ENCODE results near the gene TACSTD2.

Gene TACSTD2

DNA sequence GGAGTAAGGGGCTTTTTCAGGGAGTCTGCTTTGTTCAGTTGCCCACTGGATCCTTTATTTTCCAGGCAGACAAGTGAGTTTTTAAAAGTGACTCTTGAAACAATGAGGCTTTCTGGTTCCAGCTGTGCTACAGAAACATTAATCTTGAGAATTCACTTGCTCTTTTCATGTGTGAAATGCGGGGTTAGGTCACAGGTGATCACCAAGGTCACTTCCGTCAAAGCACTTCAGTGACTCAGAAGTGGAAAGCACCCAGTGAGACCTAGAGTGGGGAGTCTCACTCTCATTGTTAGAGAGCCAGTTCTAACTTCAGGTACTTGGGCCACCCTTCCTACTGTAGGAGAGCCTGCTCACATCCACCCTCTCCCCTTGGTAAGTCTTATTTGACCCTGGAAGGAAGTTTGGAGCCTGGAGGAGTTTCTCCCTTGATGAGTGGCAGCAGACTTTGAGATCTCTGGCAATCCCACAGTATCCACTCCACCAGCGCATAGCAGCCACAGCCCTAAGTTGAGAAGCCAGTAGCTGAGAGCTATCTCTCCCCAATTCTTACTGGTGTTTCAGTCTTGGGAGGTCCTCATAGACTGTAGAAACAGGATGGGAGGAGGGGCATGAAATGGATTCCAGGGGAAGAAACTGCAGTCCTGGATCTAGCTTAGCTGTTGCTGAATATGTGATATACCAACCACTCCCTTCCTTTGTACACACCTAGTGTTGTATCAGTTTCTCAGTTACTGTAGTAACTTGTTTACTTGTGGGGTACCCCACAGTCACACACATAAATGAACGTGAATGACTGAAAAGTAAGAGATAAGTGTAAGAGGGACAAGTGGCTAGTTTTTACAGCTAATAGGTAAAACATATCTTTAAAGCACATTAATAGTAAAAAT lies 3.1 kb downstream of the TACSTD2 start:
- TF ChIP-seq, protein P1, sequence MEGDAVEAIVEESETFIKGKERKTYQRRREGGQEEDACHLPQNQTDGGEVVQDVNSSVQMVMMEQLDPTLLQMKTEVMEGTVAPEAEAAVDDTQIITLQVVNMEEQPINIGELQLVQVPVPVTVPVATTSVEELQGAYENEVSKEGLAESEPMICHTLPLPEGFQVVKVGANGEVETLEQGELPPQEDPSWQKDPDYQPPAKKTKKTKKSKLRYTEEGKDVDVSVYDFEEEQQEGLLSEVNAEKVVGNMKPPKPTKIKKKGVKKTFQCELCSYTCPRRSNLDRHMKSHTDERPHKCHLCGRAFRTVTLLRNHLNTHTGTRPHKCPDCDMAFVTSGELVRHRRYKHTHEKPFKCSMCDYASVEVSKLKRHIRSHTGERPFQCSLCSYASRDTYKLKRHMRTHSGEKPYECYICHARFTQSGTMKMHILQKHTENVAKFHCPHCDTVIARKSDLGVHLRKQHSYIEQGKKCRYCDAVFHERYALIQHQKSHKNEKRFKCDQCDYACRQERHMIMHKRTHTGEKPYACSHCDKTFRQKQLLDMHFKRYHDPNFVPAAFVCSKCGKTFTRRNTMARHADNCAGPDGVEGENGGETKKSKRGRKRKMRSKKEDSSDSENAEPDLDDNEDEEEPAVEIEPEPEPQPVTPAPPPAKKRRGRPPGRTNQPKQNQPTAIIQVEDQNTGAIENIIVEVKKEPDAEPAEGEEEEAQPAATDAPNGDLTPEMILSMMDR (conservative IDR thresholded peaks at IDR 0.05; ENCODE audit: low read depth, low read length), result no peak
- DNase-seq (ENCODE audit: low read depth), result no peak
- H3K4me3 ChIP-seq (ENCODE audit: low read length), result no peak overlapping the region

DNA sequence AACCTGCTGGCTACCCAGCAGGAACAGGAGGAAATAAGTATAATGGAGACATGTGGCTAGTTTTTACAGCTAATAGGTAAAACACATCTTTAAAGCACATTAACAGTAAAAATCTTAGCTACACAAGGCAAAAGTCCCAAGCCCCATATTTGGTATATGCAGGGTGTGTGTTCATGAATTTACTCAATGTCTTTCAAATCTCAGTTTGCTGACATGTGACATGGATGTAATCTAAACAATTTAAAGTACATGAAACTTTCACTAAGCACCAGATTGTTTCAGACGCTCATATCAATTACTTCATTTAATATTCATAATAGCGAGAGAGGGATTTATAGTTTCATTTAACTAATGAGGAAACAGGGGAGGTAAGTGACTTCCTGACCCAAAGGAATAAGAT lies 3.9 kb downstream of the TACSTD2 start:
- TF ChIP-seq, protein P1 (conservative IDR thresholded peaks at IDR 0.05; ENCODE audit: low read depth, low read length), result no peak

DNA sequence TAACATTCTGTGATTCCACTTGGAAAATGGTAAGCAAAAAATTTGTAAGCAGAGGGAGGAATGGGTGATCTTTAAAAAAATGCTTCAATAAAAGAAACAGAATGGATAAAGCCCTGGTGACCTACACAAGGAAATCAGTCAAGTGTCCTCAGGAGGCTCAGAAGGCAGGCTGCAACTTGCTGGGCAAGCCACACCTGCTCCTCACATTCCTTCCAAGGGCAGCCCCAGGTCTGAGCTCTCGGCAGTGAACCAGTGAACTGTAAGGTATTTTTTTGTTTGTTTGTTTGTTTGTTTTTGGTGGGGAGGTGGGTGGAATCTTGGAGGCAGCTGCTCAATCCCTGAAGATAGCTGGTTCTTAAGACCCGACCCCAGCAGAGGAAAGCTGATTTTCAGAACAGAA lies 4.4 kb downstream of the TACSTD2 start:
- DNase-seq (ENCODE audit: low read depth), result no peak
- no peak overlapping the region for H3K4me3 ChIP-seq (ENCODE audit: low read length)
- TF ChIP-seq, protein P1 (conservative IDR thresholded peaks at IDR 0.05; ENCODE audit: low read depth, low read length), result no peak

More for the DNA sequence above, 3.9 kb downstream of the TACSTD2 start:
- no peak overlapping the region for H3K4me3 ChIP-seq (ENCODE audit: low read length)
- no peak for DNase-seq (ENCODE audit: low read depth)

DNA sequence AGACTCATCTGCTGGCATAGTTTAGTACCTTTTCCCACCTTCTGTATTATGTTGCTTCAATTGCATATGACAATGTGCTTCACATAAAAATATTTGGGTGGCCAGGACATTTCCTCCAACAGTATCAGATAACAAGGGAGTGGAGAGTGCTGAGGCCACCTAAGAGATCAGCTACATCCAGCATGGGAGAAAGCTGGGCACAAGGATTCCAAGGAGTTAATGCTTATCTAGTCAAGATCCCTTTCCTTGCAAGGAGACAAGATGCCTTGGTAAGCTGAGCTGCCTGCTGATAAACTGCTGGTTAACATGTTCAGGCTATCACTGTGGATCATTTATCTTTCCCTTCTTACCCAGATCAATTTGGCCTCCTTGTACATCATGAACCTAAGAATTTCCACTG lies 5.4 kb downstream of the TACSTD2 start:
- no peak overlapping the region for H3K4me3 ChIP-seq (ENCODE audit: low read length)

DNA sequence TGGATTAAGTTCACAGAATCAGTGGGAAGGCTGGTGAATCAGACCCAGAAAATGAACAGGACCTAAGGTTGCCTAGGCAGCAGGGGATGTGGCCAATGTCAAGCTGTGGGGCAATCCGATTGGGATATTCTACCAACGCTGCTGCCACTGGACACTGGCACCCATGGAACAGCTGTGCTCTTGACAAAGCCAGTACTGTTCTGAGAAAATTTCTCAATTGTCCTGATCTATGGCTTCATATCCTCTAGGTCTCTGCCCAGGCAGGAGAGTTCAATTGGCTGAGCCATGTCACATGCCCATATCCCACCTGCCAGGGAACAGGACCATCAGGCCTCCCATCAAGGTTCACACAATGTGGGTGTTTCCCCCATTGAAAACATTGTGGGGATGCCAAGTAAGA lies 6.2 kb downstream of the TACSTD2 start:
- DNase-seq (ENCODE audit: low read depth), result no peak
- TF ChIP-seq, protein P1 (conservative IDR thresholded peaks at IDR 0.05; ENCODE audit: low read depth, low read length), result no peak

More for the DNA sequence above, 5.4 kb downstream of the TACSTD2 start:
- DNase-seq (ENCODE audit: low read depth), result no peak
- TF ChIP-seq, protein P1 (conservative IDR thresholded peaks at IDR 0.05; ENCODE audit: low read depth, low read length), result no peak

GRCh38 chr1:58570094-58570493 lies 7.0 kb downstream of the TACSTD2 start:
- no peak for DNase-seq (ENCODE audit: low read depth)

More for the DNA sequence above, 6.2 kb downstream of the TACSTD2 start:
- no peak overlapping the region for H3K4me3 ChIP-seq (ENCODE audit: low read length)

More at GRCh38 chr1:58570094-58570493, 7.0 kb downstream of the TACSTD2 start:
- TF ChIP-seq, protein P1 (conservative IDR thresholded peaks at IDR 0.05; ENCODE audit: low read depth, low read length), result no peak
- H3K4me3 ChIP-seq (ENCODE audit: low read length), result no peak overlapping the region

Measured in retinal pigment epithelial cell (primary cell).